ENCODE results near the gene GFY.

The GFY gene

DNA sequence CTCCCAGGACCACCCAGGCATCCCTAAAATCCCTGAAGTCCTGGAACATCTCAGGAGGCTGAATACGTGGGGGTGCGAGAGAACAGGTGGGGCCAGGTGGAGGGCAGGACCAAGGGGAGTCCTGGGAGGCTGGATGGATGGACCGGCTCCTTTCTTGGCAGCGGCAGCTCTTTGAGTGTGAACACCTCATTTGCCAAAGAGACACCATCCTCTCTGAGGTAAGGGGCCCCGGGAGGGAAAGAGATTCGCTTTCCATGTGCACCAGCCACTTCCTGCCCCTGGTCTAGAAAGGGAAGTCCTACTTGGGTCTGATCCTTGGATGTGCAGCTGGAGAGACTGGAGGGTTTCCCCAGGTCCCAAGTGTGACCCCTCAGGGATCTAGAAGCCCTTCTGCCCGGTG lies 18.1 kb upstream of the GFY start:
- no peak for FAIRE-seq
- no peak for DNase-seq (ENCODE audit: insufficient read length, low spot score)
- TF ChIP-seq TAF1 (IDR thresholded peaks at IDR 0.05; ENCODE audit: low read depth, low read length): no peak
- no peak for TF ChIP-seq SPI1 (IDR thresholded peaks at IDR 0.05; ENCODE audit: low read depth, low read length)
- TF ChIP-seq POLR2A (IDR thresholded peaks at IDR 0.05; ENCODE audit: low read depth, low read length): no peak
- no peak for TF ChIP-seq POU2F2 (IDR thresholded peaks at IDR 0.05; ENCODE audit: low read depth, low read length)
- TF ChIP-seq PAX5 (IDR thresholded peaks at IDR 0.05; ENCODE audit: insufficient read depth, low read length, severe bottlenecking): no peak
- TF ChIP-seq POLR2AphosphoS5 (IDR thresholded peaks at IDR 0.05; ENCODE audit: low read depth, low read length): no peak

DNA sequence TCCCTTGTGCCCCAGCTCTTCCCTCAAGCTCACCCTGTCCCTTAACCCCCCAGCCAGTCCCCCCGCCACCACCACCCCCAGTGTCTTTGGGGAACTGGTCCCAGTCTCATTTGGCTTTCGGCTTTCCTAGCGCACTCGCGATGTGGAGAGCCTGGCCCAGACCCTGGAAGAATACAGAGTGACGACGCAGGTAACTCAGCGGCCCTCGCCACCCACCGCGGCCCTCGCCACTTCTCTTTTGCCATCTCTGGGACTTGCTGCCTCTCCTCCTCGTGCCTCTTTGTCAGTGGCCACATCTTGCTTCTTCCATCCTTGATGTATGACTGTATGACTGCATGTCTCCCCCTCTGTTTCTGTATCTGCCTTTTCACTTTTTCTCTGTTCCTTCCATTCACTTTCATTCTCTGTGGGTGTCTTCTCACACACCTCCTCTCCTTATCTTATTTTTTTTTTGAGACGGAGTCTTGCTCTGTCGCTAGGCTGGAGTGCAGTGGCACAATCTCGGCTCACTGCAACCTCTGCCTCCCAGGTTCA lies 17.6 kb upstream of the GFY start:
- TF ChIP-seq POLR2AphosphoS5 (IDR thresholded peaks at IDR 0.05; ENCODE audit: low read depth, low read length) (no peak), TAF1 (IDR thresholded peaks at IDR 0.05; ENCODE audit: low read depth, low read length) (no peak), POLR2A (IDR thresholded peaks at IDR 0.05; ENCODE audit: low read depth, low read length) (no peak), PAX5 (IDR thresholded peaks at IDR 0.05; ENCODE audit: insufficient read depth, low read length, severe bottlenecking) (no peak), POU2F2 (IDR thresholded peaks at IDR 0.05; ENCODE audit: low read depth, low read length) (no peak), SPI1 (IDR thresholded peaks at IDR 0.05; ENCODE audit: low read depth, low read length) (no peak)
- DNase-seq (ENCODE audit: insufficient read length, low spot score): no peak
- no peak for FAIRE-seq

DNA sequence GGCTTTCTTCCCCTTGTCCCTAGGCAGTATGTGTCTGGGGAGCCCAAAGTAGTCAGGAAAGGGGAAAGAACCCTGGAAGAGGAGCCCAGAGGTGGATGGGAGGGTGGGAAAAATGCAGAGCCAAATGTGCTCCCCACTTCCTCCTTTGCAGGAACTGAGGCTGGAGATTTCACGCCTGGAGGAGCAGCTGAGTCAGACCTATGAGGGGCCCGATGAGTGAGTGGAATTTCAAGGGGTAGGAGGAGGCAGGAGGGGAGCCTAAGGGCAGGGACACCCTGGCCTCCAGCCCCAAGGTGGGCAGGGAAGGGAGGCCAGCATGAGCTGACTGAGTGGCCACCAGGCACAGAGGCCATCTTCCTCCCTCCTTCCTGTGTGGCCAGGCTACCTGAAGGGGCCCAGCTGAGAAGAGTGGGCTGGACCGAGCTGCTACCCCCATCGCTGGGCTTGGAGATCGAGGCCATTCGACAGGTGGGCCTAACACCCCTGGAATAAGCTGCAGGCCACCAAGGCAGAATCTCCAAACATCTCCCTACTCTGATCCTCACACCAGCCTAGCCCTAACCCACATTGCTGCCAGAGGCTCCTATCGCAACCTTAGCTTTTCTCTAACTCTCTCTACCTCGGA lies 16.3 kb upstream of the GFY start:
- FAIRE-seq (no peak), DNase-seq (ENCODE audit: insufficient read length, low spot score) (no peak)
- TF ChIP-seq PAX5 (IDR thresholded peaks at IDR 0.05; ENCODE audit: insufficient read depth, low read length, severe bottlenecking) (no peak), SPI1 (IDR thresholded peaks at IDR 0.05; ENCODE audit: low read depth, low read length) (peak; percentile 82)

DNA sequence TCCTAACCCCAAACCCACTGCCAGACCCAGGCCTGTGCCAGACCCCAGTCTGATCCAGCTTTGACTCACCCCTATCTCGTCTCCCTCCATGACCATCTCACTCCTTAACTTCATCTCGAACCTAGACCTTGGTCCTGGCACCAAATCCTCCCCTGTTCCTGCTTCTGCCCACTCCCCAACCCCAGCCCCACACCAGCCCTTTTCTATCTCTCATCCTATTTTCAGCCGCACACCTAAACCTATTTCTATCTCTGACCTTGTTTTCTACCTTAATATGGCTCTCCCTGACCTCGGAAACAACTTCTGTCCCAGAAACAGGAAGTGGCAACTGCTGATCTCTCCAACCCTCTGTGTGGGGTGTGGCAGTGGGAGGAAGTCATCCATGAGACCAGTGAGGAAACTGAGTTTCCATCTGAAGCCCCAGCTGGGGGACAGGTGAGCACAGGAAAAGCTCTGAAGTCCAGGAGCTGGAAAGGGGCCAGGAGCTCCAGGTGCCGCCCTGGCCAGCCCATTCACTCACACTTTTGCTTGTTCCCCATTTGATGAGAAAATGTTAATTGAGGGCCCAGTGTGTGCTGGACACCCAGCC lies 15.7 kb upstream of the GFY start:
- FAIRE-seq (peak; percentile 90), DNase-seq (ENCODE audit: insufficient read length, low spot score) (no peak)
- no peak for TF ChIP-seq POLR2A (IDR thresholded peaks at IDR 0.05; ENCODE audit: low read depth, low read length)
- TF ChIP-seq POLR2AphosphoS5 (IDR thresholded peaks at IDR 0.05; ENCODE audit: low read depth, low read length): no peak
- TF ChIP-seq POU2F2 (IDR thresholded peaks at IDR 0.05; ENCODE audit: low read depth, low read length): no peak
- peak; percentile 96 for TF ChIP-seq SPI1 (IDR thresholded peaks at IDR 0.05; ENCODE audit: low read depth, low read length)
- no peak for TF ChIP-seq TAF1 (IDR thresholded peaks at IDR 0.05; ENCODE audit: low read depth, low read length)
- TF ChIP-seq PAX5 (IDR thresholded peaks at IDR 0.05; ENCODE audit: insufficient read depth, low read length, severe bottlenecking): no peak

DNA sequence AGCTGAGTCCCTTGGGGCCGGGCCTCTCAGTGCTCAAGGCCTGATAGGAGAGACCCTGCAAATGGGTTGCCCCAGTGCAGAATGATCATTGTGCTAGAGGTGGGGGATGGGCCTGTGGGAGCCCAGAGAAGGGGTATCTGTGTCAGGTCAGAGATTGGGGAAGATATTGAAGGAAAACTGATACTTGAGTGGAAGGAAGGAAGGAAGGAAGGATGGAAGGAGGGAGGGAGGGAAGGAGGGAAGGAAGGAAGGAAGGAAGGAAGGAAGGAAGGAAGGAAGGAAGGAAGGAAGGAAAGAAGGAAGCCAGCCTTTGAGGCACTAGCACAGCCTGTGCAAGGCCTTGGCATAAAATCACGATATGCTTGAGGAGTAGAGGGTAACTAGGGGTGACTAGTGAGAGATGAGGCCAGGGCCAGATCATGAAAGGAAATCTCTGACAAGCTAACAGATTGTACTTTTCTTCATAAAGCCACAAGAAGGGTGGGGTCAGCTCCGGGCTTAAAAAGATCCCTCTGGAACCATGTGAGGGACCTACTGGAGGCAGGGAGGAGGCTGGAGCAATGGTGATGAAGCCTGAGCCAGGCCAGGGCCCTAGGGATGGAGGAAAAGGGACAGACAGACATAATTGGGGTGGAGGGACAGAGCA lies 13.4 kb upstream of the GFY start:
- FAIRE-seq: no peak
- TF ChIP-seq TAF1 (IDR thresholded peaks at IDR 0.05; ENCODE audit: low read depth, low read length): no peak
- TF ChIP-seq POU2F2 (IDR thresholded peaks at IDR 0.05; ENCODE audit: low read depth, low read length): no peak
- TF ChIP-seq POLR2AphosphoS5 (IDR thresholded peaks at IDR 0.05; ENCODE audit: low read depth, low read length): no peak
- no peak for TF ChIP-seq PAX5 (IDR thresholded peaks at IDR 0.05; ENCODE audit: insufficient read depth, low read length, severe bottlenecking)
- no peak for TF ChIP-seq SPI1 (IDR thresholded peaks at IDR 0.05; ENCODE audit: low read depth, low read length)
- TF ChIP-seq POLR2A (IDR thresholded peaks at IDR 0.05; ENCODE audit: low read depth, low read length): no peak

DNA sequence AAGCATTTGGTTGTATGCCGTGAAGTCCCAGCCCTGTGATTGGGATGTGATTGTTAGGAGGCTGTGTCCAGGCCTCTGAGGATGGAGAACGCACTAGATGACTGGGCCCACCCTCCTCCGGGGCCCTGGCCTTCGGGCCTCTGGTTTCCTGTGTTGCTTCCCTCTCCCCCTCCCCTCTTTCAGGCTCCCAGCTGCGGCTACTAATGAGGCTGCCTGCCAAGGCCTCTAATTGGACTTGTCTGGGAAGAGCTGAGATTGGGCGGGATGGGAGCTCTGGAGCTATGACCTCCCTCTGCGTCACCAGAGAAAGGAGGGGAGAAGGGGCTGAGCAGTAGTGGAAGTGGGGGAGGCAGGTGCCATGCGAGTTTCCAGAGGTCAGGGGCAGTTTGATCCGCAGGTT lies 11.8 kb upstream of the GFY start:
- FAIRE-seq: no peak
- DNase-seq (ENCODE audit: insufficient read length, low spot score): no peak
- TF ChIP-seq TAF1 (IDR thresholded peaks at IDR 0.05; ENCODE audit: low read depth, low read length): no peak
- TF ChIP-seq POU2F2 (IDR thresholded peaks at IDR 0.05; ENCODE audit: low read depth, low read length): no peak
- no peak for TF ChIP-seq PAX5 (IDR thresholded peaks at IDR 0.05; ENCODE audit: insufficient read depth, low read length, severe bottlenecking)
- no peak for TF ChIP-seq POLR2A (IDR thresholded peaks at IDR 0.05; ENCODE audit: low read depth, low read length)
- no peak for TF ChIP-seq SPI1 (IDR thresholded peaks at IDR 0.05; ENCODE audit: low read depth, low read length)
- TF ChIP-seq POLR2AphosphoS5 (IDR thresholded peaks at IDR 0.05; ENCODE audit: low read depth, low read length): no peak

More for the DNA sequence above, 13.4 kb upstream of the GFY start:
- DNase-seq (ENCODE audit: insufficient read length, low spot score): no peak

DNA sequence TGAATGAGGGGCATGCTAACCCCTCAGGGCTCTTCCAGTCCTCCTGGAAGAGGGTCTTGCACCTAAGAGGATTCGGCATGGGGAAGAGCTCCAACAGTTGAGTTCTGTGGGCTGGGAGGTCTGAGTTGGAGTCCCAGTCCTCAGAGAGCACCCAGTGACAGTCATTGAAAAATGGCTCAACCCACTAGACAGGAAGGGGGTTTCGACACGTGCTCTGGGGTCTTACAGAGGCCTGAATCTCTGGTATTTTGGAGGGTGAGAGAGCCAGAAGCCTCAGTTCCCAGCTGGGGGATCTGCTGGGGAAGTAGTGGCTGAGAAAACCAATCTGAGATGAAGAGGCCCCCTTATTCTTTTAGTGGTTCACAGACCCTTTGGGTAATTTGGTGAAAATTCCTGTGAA lies 10.9 kb upstream of the GFY start:
- no peak for TF ChIP-seq TAF1 (IDR thresholded peaks at IDR 0.05; ENCODE audit: low read depth, low read length)
- no peak for TF ChIP-seq POLR2AphosphoS5 (IDR thresholded peaks at IDR 0.05; ENCODE audit: low read depth, low read length)
- no peak for TF ChIP-seq PAX5 (IDR thresholded peaks at IDR 0.05; ENCODE audit: insufficient read depth, low read length, severe bottlenecking)
- TF ChIP-seq SPI1 (IDR thresholded peaks at IDR 0.05; ENCODE audit: low read depth, low read length): no peak
- TF ChIP-seq POLR2A (IDR thresholded peaks at IDR 0.05; ENCODE audit: low read depth, low read length): no peak
- TF ChIP-seq POU2F2 (IDR thresholded peaks at IDR 0.05; ENCODE audit: low read depth, low read length): no peak
- no peak for DNase-seq (ENCODE audit: insufficient read length, low spot score)
- FAIRE-seq: no peak

DNA sequence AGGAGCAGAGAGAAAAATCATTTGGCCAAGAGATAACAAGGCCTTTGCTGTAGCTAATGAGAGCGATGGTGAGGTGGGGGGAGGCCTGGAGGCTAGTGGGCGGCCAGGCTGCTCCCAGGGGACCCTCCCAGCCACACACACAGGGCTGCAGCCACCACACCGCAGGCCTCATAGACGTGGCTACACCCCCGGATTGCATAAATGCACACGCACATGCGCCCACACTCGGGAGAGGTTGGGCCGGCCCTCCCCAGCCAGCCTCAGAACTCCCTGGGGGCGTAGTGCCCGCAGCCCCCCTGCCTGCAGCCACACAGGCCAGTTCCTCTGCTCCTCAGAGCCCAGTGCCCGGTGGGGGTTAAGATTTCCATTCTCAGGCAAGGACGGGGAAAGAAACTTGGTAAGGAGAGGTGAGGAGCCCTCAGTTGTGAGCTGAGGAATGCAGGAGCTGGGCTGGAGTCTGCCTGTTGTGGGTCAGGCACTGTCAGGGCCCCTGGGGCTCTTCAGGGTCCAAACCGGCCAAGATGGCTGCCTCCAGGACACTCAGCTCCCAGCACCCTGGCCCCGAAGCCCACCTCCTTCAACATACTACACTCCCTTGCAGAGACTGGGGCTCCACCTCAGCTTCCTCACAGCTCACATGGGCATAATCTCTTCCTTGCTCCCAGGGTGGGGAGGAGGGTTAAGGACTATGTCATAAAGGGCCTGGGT lies 9.9 kb upstream of the GFY start:
- DNase-seq (ENCODE audit: insufficient read length, low spot score) (no peak), FAIRE-seq (peak; percentile 87)
- TF ChIP-seq SPI1 (IDR thresholded peaks at IDR 0.05; ENCODE audit: low read depth, low read length) (no peak), POLR2AphosphoS5 (IDR thresholded peaks at IDR 0.05; ENCODE audit: low read depth, low read length) (no peak), POU2F2 (IDR thresholded peaks at IDR 0.05; ENCODE audit: low read depth, low read length) (peak; percentile 85), PAX5 (IDR thresholded peaks at IDR 0.05; ENCODE audit: insufficient read depth, low read length, severe bottlenecking) (no peak), POLR2A (IDR thresholded peaks at IDR 0.05; ENCODE audit: low read depth, low read length) (no peak)

DNA sequence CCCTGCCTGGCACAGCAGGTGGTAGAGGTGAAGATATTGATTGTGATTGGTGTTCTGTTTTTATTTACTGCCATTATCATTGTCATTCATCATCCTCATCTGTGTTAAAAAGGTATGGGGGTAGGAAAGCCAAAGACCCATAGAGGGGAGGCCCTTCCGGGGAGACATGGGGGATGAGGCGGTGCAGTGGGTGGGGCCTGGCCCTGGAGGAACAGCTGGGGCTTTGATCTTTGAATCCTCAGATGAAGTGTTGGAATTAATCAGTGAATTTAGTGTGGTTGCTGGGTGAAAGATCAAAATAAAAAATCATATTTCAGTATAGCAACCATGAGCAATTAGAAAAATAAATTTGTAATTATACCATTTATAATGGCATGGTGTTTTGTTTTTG lies 9.4 kb upstream of the GFY start:
- FAIRE-seq: peak; percentile 40
- TF ChIP-seq TAF1 (IDR thresholded peaks at IDR 0.05; ENCODE audit: low read depth, low read length): no peak
- no peak for TF ChIP-seq POU2F2 (IDR thresholded peaks at IDR 0.05; ENCODE audit: low read depth, low read length)
- TF ChIP-seq PAX5 (IDR thresholded peaks at IDR 0.05; ENCODE audit: insufficient read depth, low read length, severe bottlenecking): no peak
- TF ChIP-seq SPI1 (IDR thresholded peaks at IDR 0.05; ENCODE audit: low read depth, low read length): no peak
- no peak for TF ChIP-seq POLR2AphosphoS5 (IDR thresholded peaks at IDR 0.05; ENCODE audit: low read depth, low read length)
- TF ChIP-seq POLR2A (IDR thresholded peaks at IDR 0.05; ENCODE audit: low read depth, low read length): no peak
- no peak for DNase-seq (ENCODE audit: insufficient read length, low spot score)
